ENCODE results near the gene TM4SF20.

The TM4SF20 gene

DNA sequence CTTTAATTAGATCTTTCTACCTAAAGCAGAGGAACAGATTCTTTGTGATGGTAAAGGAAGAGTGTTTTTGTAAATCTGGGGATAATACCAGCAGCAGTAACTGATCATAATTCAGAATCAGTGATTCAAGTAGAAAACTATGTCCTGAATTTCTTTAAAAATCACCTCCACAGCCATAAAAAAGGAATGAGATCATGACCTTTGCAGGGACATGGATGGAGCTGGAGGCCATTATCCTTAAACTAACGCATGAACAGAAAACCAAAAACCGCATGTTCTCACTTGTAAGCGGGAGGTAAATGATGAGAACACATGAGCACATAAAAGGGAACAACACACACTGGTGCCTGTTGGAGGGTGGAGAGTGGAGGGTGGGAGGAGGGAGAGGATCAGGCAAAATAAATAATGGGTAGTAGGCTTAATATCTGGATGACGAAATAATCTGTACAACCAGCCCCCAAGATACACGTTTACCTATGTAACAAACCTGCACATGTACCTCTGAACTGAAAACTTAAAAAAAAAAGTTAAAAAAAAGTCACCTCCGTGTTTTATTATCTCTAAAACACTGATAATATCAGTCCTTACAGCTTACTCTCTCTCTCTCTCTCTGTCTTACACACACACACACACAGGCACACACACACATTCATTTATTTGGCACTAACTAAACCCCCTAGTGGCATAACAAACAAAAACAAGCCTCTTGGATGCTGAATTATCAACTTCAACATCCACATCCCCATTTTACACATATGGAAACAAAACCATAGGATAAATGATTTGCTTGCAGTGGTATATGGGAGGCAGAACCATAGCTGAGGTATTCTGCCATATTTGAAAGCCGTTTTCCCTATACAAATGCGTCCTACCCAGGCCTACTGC lies 1.4 kb downstream of the TM4SF20 start:
- Histone ChIP-seq H3K9me3 (replicated peaks in 1 of 2; ENCODE audit: control insufficient read depth in 2 of 2, insufficient read depth in 1 of 2, low read depth in 1 of 2, low read length in 2 of 2) (no peaks in the 10 kb centered on the region), H3K18ac (ENCODE audit: low read length) (no peak overlapping the region), H2BK120ac (ENCODE audit: low read depth, low read length) (no peak overlapping the region), H3K9ac (ENCODE audit: low read depth, low read length, poor library complexity) (no peak overlapping the region), H3K79me1 (ENCODE audit: low read depth, low read length) (no peaks in the 10 kb centered on the region), H2BK5ac (ENCODE audit: low read length) (no peak overlapping the region), H2BK15ac (ENCODE audit: low read length) (no peak overlapping the region), H3K4me1 (ENCODE audit: control insufficient read depth in 2 of 2, insufficient read depth in 1 of 2, low read depth in 1 of 2, low read length in 2 of 2) (no peaks in the 10 kb centered on the region), H2BK12ac (ENCODE audit: low read length) (no peak overlapping the region), H4K91ac (ENCODE audit: low read depth, low read length, poor library complexity) (no peak overlapping the region), H3K27ac (replicated peaks; ENCODE audit: low read length) (no peak overlapping the region), H3K36me3 (replicated peaks in 1 of 2; ENCODE audit: control insufficient read depth in 2 of 2, insufficient read depth in 2 of 2, low read length in 2 of 2) (no peaks in the 10 kb centered on the region), H2AFZ (ENCODE audit: low read length) (no peak overlapping the region), H3K23ac (ENCODE audit: low read depth, low read length, poor library complexity) (no peak overlapping the region), H3K4me3 (ENCODE audit: low read length in 2 of 2) (no peak overlapping the region), H3K4ac (ENCODE audit: low read length) (no peak overlapping the region), H3K14ac (ENCODE audit: low read length) (no peak overlapping the region), H2AK5ac (ENCODE audit: low read depth, low read length) (no peak overlapping the region), H4K8ac (ENCODE audit: low read depth, low read length) (no peak overlapping the region), H3K27me3 (ENCODE audit: control insufficient read depth in 3 of 3, insufficient read depth in 3 of 3, low read depth in 1 of 3, low read length in 3 of 3) (peaks cover 0 to 2% (median 0%) of the 10 kb centered on the region in 3 experiments), H3K4me2 (ENCODE audit: insufficient read depth, low read length, poor library complexity, severe bottlenecking) (no peak overlapping the region)
- DNase-seq (ENCODE audit: low spot score): no peak
- no CpG with 5 or more reads among the region's 8 CpGs for WGBS, 2 donors (ENCODE audit: extremely low coverage in 2 of 2, insufficient read length in 2 of 2, insufficient replicate concordance in 1 of 2)

DNA sequence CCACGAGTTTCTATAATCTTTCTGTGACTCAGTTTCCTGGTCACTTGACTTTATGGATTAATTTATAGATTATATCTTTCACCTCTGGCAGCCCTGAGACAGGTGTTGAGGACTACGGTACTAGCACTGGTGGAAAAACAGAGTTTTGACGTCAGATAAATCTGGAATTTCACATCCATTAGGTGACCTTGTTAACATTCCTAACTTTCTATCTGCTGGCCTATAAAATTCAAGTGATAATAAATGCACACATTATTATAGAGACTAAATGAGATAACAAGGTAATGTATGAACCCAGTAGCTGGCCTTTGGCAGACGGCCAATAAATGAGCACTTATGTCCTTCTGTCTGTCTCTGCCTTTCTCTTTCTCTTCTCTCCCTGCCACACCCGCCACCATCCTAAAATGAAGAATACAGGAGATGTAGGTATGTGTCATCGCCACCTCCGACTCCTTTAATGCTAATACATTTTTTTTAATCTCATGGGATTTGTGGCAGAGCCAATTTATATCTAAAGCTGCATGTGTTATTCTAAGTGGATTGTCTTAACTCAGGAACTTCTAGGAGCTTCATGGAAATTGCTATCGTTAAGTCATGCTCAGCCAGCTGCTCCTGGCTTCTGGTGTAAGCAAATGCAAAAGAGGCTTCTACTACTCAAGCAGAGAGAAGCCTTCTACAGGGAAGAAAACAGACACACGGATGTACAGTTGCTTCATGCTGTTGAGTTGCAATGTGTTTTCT lies 2.3 kb downstream of the TM4SF20 start:
- H2AFZ ChIP-seq (ENCODE audit: low read length): no peak overlapping the region
- no peak overlapping the region for H2AK5ac ChIP-seq (ENCODE audit: low read depth, low read length)
- H3K18ac ChIP-seq (ENCODE audit: low read length): no peak overlapping the region
- no CpG with 5 or more reads among the region's 9 CpGs for WGBS, 2 donors (ENCODE audit: extremely low coverage in 2 of 2, insufficient read length in 2 of 2, insufficient replicate concordance in 1 of 2)
- no peak overlapping the region for H3K14ac ChIP-seq (ENCODE audit: low read length)
- DNase-seq (ENCODE audit: low spot score): no peak
- H2BK12ac ChIP-seq (ENCODE audit: low read length): no peak overlapping the region
- no peak overlapping the region for H3K4me2 ChIP-seq (ENCODE audit: insufficient read depth, low read length, poor library complexity, severe bottlenecking)
- H3K9ac ChIP-seq (ENCODE audit: low read depth, low read length, poor library complexity): no peak overlapping the region
- no peak overlapping the region for H3K4me3 ChIP-seq (ENCODE audit: low read length in 2 of 2)
- no peak overlapping the region for H3K27ac ChIP-seq (replicated peaks; ENCODE audit: low read length)
- H2BK5ac ChIP-seq (ENCODE audit: low read length): no peak overlapping the region
- H3K4me1 ChIP-seq (ENCODE audit: control insufficient read depth in 2 of 2, insufficient read depth in 1 of 2, low read depth in 1 of 2, low read length in 2 of 2): no peaks in the 10 kb centered on the region
- no peak overlapping the region for H3K23ac ChIP-seq (ENCODE audit: low read depth, low read length, poor library complexity)
- no peaks in the 10 kb centered on the region for H3K9me3 ChIP-seq (replicated peaks in 1 of 2; ENCODE audit: control insufficient read depth in 2 of 2, insufficient read depth in 1 of 2, low read depth in 1 of 2, low read length in 2 of 2)
- H2BK120ac ChIP-seq (ENCODE audit: low read depth, low read length): no peak overlapping the region
- no peaks in the 10 kb centered on the region for H3K36me3 ChIP-seq (replicated peaks in 1 of 2; ENCODE audit: control insufficient read depth in 2 of 2, insufficient read depth in 2 of 2, low read length in 2 of 2)
- H3K27me3 ChIP-seq (ENCODE audit: control insufficient read depth in 3 of 3, insufficient read depth in 3 of 3, low read depth in 1 of 3, low read length in 3 of 3): peaks cover 0 to 2% (median 0%) of the 10 kb centered on the region in 3 experiments
- no peak overlapping the region for H4K91ac ChIP-seq (ENCODE audit: low read depth, low read length, poor library complexity)
- no peak overlapping the region for H2BK15ac ChIP-seq (ENCODE audit: low read length)
- H3K4ac ChIP-seq (ENCODE audit: low read length): no peak overlapping the region
- H3K79me1 ChIP-seq (ENCODE audit: low read depth, low read length): no peaks in the 10 kb centered on the region
- no peak overlapping the region for H4K8ac ChIP-seq (ENCODE audit: low read depth, low read length)

DNA sequence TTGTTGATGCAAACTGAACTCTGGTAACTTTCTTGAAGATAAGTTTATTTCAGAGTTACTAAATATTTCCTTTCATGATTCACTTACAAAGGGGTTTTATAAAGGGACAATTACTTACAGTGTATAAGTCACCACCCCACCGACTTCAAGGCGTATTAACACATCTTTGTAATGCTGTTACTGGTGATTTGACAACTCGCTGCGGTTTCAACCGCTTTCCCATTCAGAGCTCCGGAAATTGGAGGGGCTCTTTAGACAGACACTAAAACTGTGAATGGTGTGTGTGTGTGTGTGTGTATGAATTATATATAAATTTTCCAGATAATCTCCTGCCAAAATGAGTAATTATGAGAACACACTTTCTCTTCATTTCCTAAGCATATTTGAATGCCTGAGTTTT lies 4.9 kb downstream of the TM4SF20 start:
- H3K23ac ChIP-seq (ENCODE audit: low read depth, low read length, poor library complexity): no peak overlapping the region
- H2AFZ ChIP-seq (ENCODE audit: low read length): no peak overlapping the region
- H3K4me2 ChIP-seq (ENCODE audit: insufficient read depth, low read length, poor library complexity, severe bottlenecking): no peak overlapping the region
- no peak overlapping the region for H3K4me3 ChIP-seq (ENCODE audit: low read length in 2 of 2)
- H2AK5ac ChIP-seq (ENCODE audit: low read depth, low read length): no peak overlapping the region
- no peak overlapping the region for H2BK15ac ChIP-seq (ENCODE audit: low read length)
- no CpG with 5 or more reads among the region's 6 CpGs for WGBS, 2 donors (ENCODE audit: extremely low coverage in 2 of 2, insufficient read length in 2 of 2, insufficient replicate concordance in 1 of 2)
- no peak overlapping the region for H3K9ac ChIP-seq (ENCODE audit: low read depth, low read length, poor library complexity)
- no peaks in the 10 kb centered on the region for H3K4me1 ChIP-seq (ENCODE audit: control insufficient read depth in 2 of 2, insufficient read depth in 1 of 2, low read depth in 1 of 2, low read length in 2 of 2)
- no peak overlapping the region for H2BK5ac ChIP-seq (ENCODE audit: low read length)
- DNase-seq (ENCODE audit: low spot score): no peak
- no peak overlapping the region for H3K18ac ChIP-seq (ENCODE audit: low read length)
- no peak overlapping the region for H3K4ac ChIP-seq (ENCODE audit: low read length)
- no peaks in the 10 kb centered on the region for H3K9me3 ChIP-seq (replicated peaks in 1 of 2; ENCODE audit: control insufficient read depth in 2 of 2, insufficient read depth in 1 of 2, low read depth in 1 of 2, low read length in 2 of 2)
- H3K36me3 ChIP-seq (replicated peaks in 1 of 2; ENCODE audit: control insufficient read depth in 2 of 2, insufficient read depth in 2 of 2, low read length in 2 of 2): no peaks in the 10 kb centered on the region
- no peaks in the 10 kb centered on the region for H3K79me1 ChIP-seq (ENCODE audit: low read depth, low read length)
- H3K14ac ChIP-seq (ENCODE audit: low read length): no peak overlapping the region
- H2BK12ac ChIP-seq (ENCODE audit: low read length): no peak overlapping the region
- H3K27ac ChIP-seq (replicated peaks; ENCODE audit: low read length): no peak overlapping the region
- no peak overlapping the region for H4K8ac ChIP-seq (ENCODE audit: low read depth, low read length)
- H4K91ac ChIP-seq (ENCODE audit: low read depth, low read length, poor library complexity): no peak overlapping the region
- no peak overlapping the region for H2BK120ac ChIP-seq (ENCODE audit: low read depth, low read length)
- no peaks in the 10 kb centered on the region for H3K27me3 ChIP-seq (ENCODE audit: control insufficient read depth in 3 of 3, insufficient read depth in 3 of 3, low read depth in 1 of 3, low read length in 3 of 3)

DNA sequence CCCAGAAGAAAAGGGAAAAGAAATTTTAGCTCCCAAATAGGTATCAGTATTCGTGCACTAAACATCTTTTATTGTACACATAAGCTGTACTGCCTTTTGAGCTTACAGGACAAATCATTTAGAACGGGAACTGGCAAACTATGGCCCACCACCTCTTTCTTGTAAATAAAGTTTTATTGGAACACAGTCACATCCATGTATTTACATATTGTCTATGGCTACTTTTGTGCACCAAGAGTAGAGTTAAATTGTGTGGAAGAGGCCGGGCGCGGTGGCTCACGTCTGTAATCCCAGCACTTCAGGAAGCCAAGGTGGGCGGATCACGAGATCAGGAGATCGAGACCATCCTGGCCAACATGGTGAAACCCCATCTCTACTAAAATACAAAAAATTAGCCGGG lies 5.7 kb downstream of the TM4SF20 start:
- no peak for DNase-seq (ENCODE audit: low spot score)
- Histone ChIP-seq H3K27me3 (ENCODE audit: control insufficient read depth in 3 of 3, insufficient read depth in 3 of 3, low read depth in 1 of 3, low read length in 3 of 3) (no peaks in the 10 kb centered on the region), H2BK120ac (ENCODE audit: low read depth, low read length) (no peak overlapping the region), H3K4me2 (ENCODE audit: insufficient read depth, low read length, poor library complexity, severe bottlenecking) (no peak overlapping the region), H2BK12ac (ENCODE audit: low read length) (no peak overlapping the region), H3K9ac (ENCODE audit: low read depth, low read length, poor library complexity) (no peak overlapping the region), H4K8ac (ENCODE audit: low read depth, low read length) (no peak overlapping the region), H3K79me1 (ENCODE audit: low read depth, low read length) (no peaks in the 10 kb centered on the region), H4K91ac (ENCODE audit: low read depth, low read length, poor library complexity) (no peak overlapping the region), H2BK5ac (ENCODE audit: low read length) (no peak overlapping the region), H3K4me3 (ENCODE audit: low read length in 2 of 2) (no peak overlapping the region), H2BK15ac (ENCODE audit: low read length) (no peak overlapping the region), H2AFZ (ENCODE audit: low read length) (no peak overlapping the region), H2AK5ac (ENCODE audit: low read depth, low read length) (no peak overlapping the region), H3K23ac (ENCODE audit: low read depth, low read length, poor library complexity) (no peak overlapping the region), H3K4me1 (ENCODE audit: control insufficient read depth in 2 of 2, insufficient read depth in 1 of 2, low read depth in 1 of 2, low read length in 2 of 2) (no peaks in the 10 kb centered on the region), H3K14ac (ENCODE audit: low read length) (no peak overlapping the region), H3K36me3 (replicated peaks in 1 of 2; ENCODE audit: control insufficient read depth in 2 of 2, insufficient read depth in 2 of 2, low read length in 2 of 2) (no peaks in the 10 kb centered on the region), H3K4ac (ENCODE audit: low read length) (no peak overlapping the region), H3K27ac (replicated peaks; ENCODE audit: low read length) (no peak overlapping the region), H3K18ac (ENCODE audit: low read length) (no peak overlapping the region), H3K9me3 (replicated peaks in 1 of 2; ENCODE audit: control insufficient read depth in 2 of 2, insufficient read depth in 1 of 2, low read depth in 1 of 2, low read length in 2 of 2) (no peaks in the 10 kb centered on the region)
- WGBS, 2 donors (ENCODE audit: extremely low coverage in 2 of 2, insufficient read length in 2 of 2, insufficient replicate concordance in 1 of 2): no CpG with 5 or more reads among the region's 10 CpGs

All from neuronal stem cell (in vitro differentiated cells).